Measurements from ENCODE around the gene TUT7.

TUT7 gene

DNA sequence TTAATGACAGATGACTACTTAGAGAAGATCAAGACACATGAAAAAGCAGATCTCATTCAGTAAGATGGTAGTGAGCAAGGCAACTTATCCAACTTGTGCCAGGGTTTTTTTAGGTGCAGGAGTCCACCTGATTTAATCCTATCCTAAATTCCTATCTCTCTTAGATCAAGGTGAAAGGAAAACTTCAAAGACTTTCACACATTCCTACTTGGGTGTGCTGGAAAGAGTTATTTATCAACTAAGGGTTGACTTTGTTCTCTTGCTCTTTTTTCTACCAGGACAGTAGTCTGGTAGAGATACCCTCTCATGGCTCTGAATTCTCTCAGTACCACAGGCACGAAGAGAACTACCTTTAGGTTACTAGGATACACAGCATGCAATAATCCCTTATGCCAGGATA lies 18.2 kb downstream of the TUT7 start:
- peaks cover 76% of the 10 kb centered on the region for H3K36me3 ChIP-seq (ENCODE audit: insufficient read depth, low read length)
- H3K79me2 ChIP-seq (ENCODE audit: insufficient read depth, low read length), result no peaks in the 10 kb centered on the region
- no peak overlapping the region for H3K4me2 ChIP-seq (ENCODE audit: insufficient read depth, low read length)
- H3K4me1 ChIP-seq (ENCODE audit: insufficient read depth, low read length), result no peaks in the 10 kb centered on the region
- H2AFZ ChIP-seq (ENCODE audit: low read depth, low read length), result no peak overlapping the region
- no peak overlapping the region for H3K4me3 ChIP-seq (ENCODE audit: low read depth in 1 of 2, low read length in 2 of 2)
- no peaks in the 10 kb centered on the region for H4K20me1 ChIP-seq (ENCODE audit: insufficient read depth, low read length)
- TF ChIP-seq, protein P1, sequence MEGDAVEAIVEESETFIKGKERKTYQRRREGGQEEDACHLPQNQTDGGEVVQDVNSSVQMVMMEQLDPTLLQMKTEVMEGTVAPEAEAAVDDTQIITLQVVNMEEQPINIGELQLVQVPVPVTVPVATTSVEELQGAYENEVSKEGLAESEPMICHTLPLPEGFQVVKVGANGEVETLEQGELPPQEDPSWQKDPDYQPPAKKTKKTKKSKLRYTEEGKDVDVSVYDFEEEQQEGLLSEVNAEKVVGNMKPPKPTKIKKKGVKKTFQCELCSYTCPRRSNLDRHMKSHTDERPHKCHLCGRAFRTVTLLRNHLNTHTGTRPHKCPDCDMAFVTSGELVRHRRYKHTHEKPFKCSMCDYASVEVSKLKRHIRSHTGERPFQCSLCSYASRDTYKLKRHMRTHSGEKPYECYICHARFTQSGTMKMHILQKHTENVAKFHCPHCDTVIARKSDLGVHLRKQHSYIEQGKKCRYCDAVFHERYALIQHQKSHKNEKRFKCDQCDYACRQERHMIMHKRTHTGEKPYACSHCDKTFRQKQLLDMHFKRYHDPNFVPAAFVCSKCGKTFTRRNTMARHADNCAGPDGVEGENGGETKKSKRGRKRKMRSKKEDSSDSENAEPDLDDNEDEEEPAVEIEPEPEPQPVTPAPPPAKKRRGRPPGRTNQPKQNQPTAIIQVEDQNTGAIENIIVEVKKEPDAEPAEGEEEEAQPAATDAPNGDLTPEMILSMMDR (IDR thresholded peaks at IDR 0.05; ENCODE audit: borderline replicate concordance, extremely low read depth, low read length, poor library complexity, severe bottlenecking), result no peak
- TF ChIP-seq EZH2 (IDR thresholded peaks at IDR 0.05; ENCODE audit: borderline replicate concordance, low read depth, low read length, severe bottlenecking), result no peak
- no peaks in the 10 kb centered on the region for H3K27me3 ChIP-seq (ENCODE audit: insufficient read depth, low read length, poor library complexity)
- no peak overlapping the region for H3K27ac ChIP-seq (ENCODE audit: low read length)
- H3K9me3 ChIP-seq (ENCODE audit: insufficient read depth, low read length, severe bottlenecking), result no peaks in the 10 kb centered on the region
- no peak overlapping the region for H3K9ac ChIP-seq (ENCODE audit: low read depth, low read length)
- DNase-seq (no peak), ATAC-seq (ENCODE audit: insufficient read depth, low read depth) (no peak)

DNA sequence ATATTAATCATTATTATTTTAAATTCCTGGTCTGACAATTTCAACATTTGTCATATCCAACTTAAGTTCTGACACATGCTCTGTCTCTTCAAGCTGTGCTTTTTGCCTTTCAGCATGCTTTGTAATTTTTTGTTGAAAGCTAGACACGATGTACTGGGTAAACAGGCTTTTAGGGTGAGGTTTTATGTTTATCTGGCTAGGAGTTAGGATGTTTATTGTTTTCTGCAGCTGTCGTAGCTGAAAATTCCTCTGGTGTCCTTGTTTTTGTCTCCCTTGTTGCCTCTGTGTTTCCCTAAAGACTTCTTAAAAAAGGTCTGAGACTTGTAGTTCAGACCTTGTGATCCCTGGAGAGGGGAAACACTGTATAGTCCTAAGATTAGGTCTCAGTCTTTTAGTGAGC lies 20.6 kb downstream of the TUT7 start:
- TF ChIP-seq EZH2 (IDR thresholded peaks at IDR 0.05; ENCODE audit: borderline replicate concordance, low read depth, low read length, severe bottlenecking), result no peak
- TF ChIP-seq, protein P1 (IDR thresholded peaks at IDR 0.05; ENCODE audit: borderline replicate concordance, extremely low read depth, low read length, poor library complexity, severe bottlenecking), result no peak
- H3K36me3 ChIP-seq (ENCODE audit: insufficient read depth, low read length), result peaks cover 57% of the 10 kb centered on the region
- H3K27me3 ChIP-seq (ENCODE audit: insufficient read depth, low read length, poor library complexity), result no peaks in the 10 kb centered on the region
- H3K9ac ChIP-seq (ENCODE audit: low read depth, low read length), result no peak overlapping the region
- no peak overlapping the region for H3K4me2 ChIP-seq (ENCODE audit: insufficient read depth, low read length)
- no peak for ATAC-seq (ENCODE audit: insufficient read depth, low read depth)
- no peaks in the 10 kb centered on the region for H3K79me2 ChIP-seq (ENCODE audit: insufficient read depth, low read length)
- H2AFZ ChIP-seq (ENCODE audit: low read depth, low read length), result no peak overlapping the region
- no peaks in the 10 kb centered on the region for H3K9me3 ChIP-seq (ENCODE audit: insufficient read depth, low read length, severe bottlenecking)
- no peak overlapping the region for H3K4me3 ChIP-seq (ENCODE audit: low read depth in 1 of 2, low read length in 2 of 2)
- H4K20me1 ChIP-seq (ENCODE audit: insufficient read depth, low read length), result no peaks in the 10 kb centered on the region
- H3K4me1 ChIP-seq (ENCODE audit: insufficient read depth, low read length), result no peaks in the 10 kb centered on the region
- no peak for DNase-seq
- H3K27ac ChIP-seq (ENCODE audit: low read length), result no peak overlapping the region

DNA sequence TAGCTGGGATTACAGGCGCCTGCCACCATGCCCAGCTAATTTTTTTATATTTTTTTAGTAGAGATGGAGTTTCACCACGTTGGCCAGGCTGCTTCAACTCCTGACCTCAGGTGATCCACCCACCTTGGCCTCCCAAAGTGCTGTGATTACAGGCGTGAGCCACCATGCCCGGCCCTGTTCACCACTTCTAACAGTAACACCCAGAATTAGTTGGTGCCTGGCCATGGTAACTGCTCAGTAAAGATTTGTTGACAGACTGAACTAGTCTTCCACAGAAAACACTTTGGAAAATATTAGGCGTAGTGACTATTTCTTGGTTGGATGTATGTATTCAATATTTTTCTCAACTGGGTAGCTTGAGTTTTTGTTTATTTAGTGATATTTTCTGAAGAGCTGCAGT lies 24.0 kb downstream of the TUT7 start:
- Histone ChIP-seq H2AFZ (ENCODE audit: low read depth, low read length) (no peak overlapping the region), H3K4me1 (ENCODE audit: insufficient read depth, low read length) (no peaks in the 10 kb centered on the region), H3K27ac (ENCODE audit: low read length) (no peak overlapping the region), H3K9me3 (ENCODE audit: insufficient read depth, low read length, severe bottlenecking) (no peaks in the 10 kb centered on the region), H3K27me3 (ENCODE audit: insufficient read depth, low read length, poor library complexity) (no peaks in the 10 kb centered on the region), H3K9ac (ENCODE audit: low read depth, low read length) (no peak overlapping the region), H3K79me2 (ENCODE audit: insufficient read depth, low read length) (no peaks in the 10 kb centered on the region), H4K20me1 (ENCODE audit: insufficient read depth, low read length) (no peaks in the 10 kb centered on the region), H3K4me2 (ENCODE audit: insufficient read depth, low read length) (no peak overlapping the region), H3K4me3 (ENCODE audit: low read depth in 1 of 2, low read length in 2 of 2) (no peak overlapping the region), H3K36me3 (ENCODE audit: insufficient read depth, low read length) (peaks cover 40% of the 10 kb centered on the region)
- ATAC-seq (ENCODE audit: insufficient read depth, low read depth) (no peak), DNase-seq (no peak)
- TF ChIP-seq EZH2 (IDR thresholded peaks at IDR 0.05; ENCODE audit: borderline replicate concordance, low read depth, low read length, severe bottlenecking), result no peak
- TF ChIP-seq, protein P1 (IDR thresholded peaks at IDR 0.05; ENCODE audit: borderline replicate concordance, extremely low read depth, low read length, poor library complexity, severe bottlenecking), result no peak

DNA sequence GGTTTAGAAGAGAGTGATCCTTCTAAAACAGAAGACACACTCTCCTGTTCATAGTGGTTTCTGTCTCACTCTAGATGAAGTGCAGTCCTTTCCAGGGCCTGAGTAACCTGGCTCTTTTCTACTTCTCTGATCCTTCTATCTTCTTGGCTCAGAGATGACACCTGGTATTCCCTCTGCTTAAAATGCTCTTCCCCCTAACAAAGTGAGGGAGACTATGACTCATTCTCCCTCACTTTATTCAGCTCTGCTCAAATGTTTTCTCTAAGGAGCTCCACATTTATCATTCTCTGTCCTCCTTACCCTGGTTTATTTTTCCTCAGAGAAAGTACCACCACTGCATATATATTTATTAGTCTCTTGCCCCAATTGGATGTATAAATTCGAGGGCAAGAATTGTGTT lies 24.6 kb downstream of the TUT7 start:
- no peaks in the 10 kb centered on the region for H3K27me3 ChIP-seq (ENCODE audit: insufficient read depth, low read length, poor library complexity)
- H4K20me1 ChIP-seq (ENCODE audit: insufficient read depth, low read length), result no peaks in the 10 kb centered on the region
- DNase-seq (no peak), ATAC-seq (ENCODE audit: insufficient read depth, low read depth) (no peak)
- H3K9ac ChIP-seq (ENCODE audit: low read depth, low read length), result no peak overlapping the region
- H3K4me3 ChIP-seq (ENCODE audit: low read depth in 1 of 2, low read length in 2 of 2), result no peak overlapping the region
- no peaks in the 10 kb centered on the region for H3K9me3 ChIP-seq (ENCODE audit: insufficient read depth, low read length, severe bottlenecking)
- H3K36me3 ChIP-seq (ENCODE audit: insufficient read depth, low read length), result peaks cover 40% of the 10 kb centered on the region
- no peaks in the 10 kb centered on the region for H3K79me2 ChIP-seq (ENCODE audit: insufficient read depth, low read length)
- no peak overlapping the region for H2AFZ ChIP-seq (ENCODE audit: low read depth, low read length)
- H3K4me1 ChIP-seq (ENCODE audit: insufficient read depth, low read length), result no peaks in the 10 kb centered on the region
- H3K27ac ChIP-seq (ENCODE audit: low read length), result no peak overlapping the region
- H3K4me2 ChIP-seq (ENCODE audit: insufficient read depth, low read length), result no peak overlapping the region
- TF ChIP-seq EZH2 (IDR thresholded peaks at IDR 0.05; ENCODE audit: borderline replicate concordance, low read depth, low read length, severe bottlenecking), result no peak
- TF ChIP-seq, protein P1 (IDR thresholded peaks at IDR 0.05; ENCODE audit: borderline replicate concordance, extremely low read depth, low read length, poor library complexity, severe bottlenecking), result no peak

All from DND-41 (cell line).